HG02798 (cell line): Measurements from ENCODE around the gene MKI67.
A peak's percentile ranks its signal among the peaks of the same experiment; 100 is the strongest.

Experiments used
- ATAC-seq: cut with Tn5 transposase; IDR thresholded peaks from one replicate; pipeline ENCODE4 v1.9.1; 2021; ENCODE audit warnings: mild to moderate bottlenecking; ENCODE audit not compliant: unreplicated experiment, poor library complexity

The MKI67 gene

DNA sequence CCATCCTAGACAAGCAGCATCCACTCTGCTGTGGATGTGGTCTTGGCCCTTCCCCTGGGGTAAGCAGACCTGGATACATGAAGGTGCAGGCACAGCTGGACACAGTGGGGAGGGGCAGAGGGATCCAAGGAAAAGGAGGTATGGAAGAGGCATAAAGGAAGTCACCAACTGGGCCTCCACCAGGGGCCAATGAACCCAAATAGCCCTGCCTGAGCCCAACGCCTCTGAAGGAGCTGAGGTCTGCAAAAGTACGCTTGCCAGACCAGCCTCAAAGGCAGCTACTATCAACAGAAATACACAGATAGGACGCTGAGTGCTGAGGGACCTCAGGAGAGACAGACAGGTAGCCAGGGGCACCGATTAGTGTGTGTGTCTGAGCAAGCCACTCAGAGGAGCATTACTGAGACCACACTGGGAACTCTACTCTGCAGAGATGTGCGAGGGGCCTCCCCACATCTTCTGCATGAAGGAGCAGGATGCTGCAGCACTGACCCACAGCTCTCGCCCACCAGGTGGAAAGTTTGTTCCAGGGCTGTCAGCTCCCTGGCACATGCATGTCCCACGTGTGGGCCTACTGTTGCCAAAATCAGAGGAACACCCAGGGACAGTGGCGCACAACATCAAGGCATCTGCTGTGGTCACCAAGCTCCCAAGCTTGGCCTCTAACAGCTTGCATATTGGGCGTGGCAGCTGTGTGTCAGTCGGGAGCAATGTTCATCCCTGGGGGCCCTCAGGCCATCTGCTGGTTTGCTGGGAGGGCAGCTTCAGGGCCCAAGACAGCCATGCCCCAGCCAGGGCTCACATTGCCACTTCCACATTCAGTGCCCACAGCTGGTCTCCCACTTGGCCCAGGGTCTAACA lies 40.0 kb downstream of the MKI67 start:
- ATAC-seq, result no peak

DNA sequence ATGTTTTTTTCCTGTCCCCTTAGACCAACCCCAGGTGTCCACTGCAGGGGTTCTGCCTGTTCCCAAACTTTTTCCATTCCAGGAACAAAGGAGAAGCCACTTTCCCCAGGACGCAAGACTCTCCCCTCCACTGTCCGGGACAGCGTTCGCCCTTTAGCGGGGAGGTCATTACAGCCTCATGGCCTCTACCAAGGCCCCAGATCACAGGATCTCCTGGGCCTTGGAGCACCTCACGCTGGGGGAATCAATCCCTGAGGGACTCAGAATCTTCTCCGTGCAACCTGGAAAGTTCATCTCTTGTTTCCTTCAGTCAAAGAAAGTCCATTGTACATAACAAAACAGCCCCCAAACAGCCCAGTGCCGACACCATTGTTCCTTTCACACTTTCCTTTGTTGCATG lies 41.2 kb downstream of the MKI67 start:
- no peak for ATAC-seq

DNA sequence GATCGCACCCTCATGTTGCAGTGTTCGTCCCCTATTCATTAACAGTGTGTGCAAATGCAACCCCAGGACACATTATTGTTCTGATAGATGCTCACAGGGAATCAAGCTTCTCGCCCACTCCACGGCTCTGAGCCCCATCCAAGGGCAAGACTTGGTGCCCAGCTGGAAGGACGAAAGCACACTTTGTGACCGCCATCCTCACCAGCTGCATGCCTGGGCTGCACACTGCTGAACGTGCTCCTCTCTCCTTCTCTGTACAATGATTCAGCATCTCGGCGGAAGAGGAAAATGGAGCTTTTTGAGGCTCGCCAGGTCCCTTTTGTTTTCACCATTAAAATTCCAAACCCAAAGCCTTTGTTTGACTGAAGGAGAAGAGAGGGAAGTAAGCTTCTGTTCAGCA lies 41.9 kb downstream of the MKI67 start:
- no peak for ATAC-seq

DNA sequence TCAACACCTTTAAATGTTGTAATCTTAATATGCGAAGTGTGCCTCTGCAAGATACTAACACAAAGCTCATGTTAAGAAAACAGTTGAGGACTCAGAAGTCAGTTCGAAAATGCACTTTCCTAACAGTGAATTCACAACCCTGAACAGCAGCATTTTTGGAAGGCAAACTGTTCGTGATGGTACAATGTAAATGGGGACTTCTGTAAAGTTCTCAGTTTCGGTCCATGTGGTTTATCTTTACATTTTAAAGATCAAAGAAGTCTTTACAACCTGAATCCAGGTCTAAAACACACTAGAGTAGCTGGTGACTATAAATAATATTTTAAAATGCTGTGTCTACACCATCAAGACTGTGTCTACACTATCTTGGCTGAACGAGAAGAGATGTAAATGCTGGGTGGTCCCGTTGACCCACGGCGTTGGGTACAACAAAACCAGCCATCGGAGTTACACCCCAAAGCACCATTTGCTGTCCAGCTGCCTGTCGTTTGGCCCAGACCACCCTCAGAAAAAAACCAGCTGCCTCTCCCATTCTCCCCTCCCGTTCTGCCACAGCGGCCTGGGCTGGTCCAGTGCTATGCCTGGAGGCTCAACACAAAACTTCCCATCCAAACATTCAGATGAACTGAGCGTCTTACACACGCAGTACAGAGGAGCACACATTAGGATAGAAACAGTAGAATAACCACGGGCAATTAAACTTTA lies 42.9 kb downstream of the MKI67 start:
- no peak for ATAC-seq

DNA sequence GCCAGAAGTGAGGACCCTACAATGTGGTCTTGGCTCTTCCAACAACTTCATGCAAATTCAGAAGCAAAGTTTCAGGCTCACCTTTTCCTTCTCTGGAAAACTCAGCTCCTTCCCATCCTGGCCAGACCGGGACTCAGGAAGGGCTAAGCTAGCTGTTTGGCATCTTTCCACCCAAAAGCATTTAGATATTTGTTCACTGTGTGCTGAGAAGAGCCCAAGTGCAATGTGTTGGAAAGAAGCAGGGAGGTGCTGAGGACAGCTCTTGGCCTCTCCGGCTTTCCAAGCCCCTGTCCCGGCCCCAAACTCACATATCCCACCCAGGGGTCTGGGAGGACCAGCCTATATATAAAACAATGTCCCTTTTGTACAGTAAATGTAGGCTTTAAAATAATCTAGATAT lies 44.5 kb downstream of the MKI67 start:
- no peak for ATAC-seq

DNA sequence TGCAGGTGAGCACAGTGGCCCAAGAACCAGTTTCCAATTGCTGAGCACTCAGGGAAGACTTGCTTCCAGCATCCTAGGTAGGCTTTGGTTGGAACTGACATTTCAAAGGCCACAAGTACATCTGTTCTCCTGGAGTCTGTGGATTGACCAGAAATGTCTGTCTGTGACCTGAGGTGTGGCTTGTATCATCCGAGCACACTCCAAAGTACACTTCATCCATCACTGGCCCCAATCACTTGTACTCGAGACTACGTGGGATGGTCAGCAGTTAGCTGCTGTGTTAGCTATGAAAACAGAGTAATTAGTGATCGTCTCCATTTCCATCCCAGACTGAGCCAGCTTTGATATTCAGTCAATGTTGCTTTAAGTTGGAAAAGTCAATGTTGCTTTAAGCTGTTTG lies 45.0 kb downstream of the MKI67 start:
- no peak for ATAC-seq

DNA sequence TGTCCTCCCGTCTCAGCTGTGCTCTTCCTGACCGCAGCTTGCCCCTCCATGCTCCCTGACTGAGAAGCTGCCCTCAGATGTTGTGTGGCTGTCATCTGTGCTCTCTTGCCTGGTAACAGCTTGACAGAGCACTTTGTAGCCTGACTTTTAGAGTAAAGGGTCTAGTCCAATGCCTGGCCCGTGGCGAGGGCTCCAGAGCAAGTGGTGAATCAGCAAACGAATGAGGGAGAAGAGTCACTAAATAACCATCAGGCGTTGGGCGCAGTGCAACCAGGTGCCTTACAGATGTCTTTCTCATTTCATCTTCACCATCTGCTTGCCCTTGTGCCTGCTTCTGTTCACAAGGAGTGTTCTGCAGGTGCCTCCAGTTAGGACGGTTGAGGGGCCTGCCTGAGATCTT lies 45.6 kb downstream of the MKI67 start:
- ATAC-seq, result no peak

DNA sequence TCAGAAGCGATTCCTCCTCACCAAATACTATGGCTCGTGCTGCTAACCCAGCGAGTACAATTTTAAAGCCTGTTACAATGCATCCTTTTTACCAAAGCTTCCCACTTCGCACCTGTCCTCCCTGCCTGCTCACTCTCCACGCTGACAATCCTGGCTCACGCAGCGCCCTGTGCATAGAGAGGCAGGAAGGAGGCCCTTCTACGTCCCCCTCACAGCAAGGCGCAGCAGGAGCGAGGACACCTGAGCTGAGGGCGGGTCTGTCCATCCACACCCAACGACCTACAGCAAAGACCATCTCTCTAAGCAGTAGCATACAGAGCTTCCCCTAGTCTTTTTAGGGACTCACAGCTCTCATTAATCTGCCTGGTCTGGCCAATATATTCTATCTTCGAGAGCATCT lies 46.0 kb downstream of the MKI67 start:
- no peak for ATAC-seq

DNA sequence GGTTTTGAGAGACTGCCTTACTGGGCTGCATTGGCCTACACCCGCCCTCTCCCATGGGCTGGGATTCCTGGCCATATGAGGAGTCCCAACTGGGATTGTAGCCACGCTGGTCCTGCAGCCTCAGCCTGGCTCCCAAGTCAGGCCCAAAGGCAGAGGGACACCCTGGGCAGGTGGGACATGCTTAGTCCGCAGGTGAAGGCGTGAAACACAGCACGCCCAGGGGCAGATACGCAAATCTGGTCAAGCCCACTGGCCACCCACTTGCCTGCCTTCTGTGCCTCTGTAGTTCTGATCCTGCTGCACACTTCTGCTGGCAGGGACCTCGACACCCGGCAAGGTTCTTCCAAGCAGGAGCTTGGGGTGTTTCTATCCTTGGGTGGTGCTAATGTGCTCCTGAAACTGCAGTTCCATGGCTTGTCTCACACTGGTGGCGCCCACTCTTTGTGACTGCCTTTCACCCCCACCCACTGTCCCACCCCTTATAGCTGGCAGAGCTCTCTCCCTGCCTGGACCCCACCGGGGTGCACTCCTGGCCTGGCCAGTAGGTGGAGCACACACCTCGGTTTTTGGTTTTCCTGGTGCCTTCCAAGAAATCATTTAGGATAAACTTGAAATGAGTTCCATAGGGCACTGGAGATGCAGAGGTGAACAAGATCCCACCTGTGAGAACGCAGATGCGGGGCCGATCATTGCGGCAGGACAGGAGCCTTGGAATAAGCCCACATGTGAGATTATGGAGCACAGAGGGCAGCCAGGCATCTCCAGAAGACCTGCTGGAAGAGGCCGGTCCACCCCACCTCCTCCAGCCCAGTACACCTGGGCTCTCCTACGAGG lies 47.9 kb downstream of the MKI67 start:
- peak; percentile 57 for ATAC-seq

DNA sequence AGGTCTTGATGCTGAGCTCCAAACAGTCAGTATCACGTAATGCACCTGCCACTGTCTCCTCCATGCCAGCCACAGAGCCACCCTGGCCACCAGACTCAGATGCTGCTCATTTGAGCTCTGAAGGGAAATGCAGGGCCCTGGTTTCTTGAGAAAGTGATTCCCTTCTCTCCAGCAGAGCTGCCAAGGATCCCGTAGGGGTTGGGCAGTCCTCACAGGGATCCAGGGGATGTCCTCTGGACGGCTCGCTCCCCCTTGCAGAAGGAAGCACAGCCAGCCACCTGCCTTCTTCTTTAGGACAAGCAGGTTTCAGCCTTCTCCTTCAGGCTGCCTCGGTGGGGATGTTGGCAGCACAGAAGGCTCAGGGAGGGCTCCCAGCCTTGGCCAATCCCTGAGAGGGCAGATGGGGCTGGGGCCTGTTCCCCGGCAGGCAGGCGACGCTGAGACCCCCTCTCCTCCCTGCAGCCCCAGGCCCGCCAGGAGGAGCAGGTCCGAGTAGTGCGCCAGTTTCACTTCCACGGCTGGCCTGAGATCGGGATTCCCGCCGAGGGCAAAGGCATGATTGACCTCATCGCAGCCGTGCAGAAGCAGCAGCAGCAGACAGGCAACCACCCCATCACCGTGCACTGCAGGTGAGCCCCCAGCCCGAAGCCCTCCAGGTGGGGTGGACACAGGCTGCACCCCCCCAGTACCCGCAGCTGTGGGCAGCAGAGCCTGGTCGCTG lies 48.9 kb downstream of the MKI67 start:
- ATAC-seq, result no peak

DNA sequence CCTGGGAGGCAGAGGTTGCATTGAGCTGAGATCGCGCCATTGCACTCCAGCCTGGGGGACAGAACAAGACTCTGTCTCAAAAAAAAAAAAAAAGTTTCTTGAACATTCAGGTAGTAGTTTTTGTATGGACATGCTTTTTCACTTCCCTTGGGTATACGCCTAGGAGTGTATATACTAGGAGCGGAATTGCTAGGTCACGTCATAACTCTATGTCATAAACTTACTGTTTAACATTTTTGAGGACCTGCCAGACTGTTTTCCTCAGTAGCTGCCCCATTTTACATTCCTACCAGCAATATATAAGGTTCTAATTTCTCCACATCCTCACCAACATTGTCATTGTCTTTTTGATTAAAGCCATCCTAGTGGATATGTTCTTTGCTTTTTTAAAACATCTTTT lies 51.6 kb downstream of the MKI67 start:
- no peak for ATAC-seq

DNA sequence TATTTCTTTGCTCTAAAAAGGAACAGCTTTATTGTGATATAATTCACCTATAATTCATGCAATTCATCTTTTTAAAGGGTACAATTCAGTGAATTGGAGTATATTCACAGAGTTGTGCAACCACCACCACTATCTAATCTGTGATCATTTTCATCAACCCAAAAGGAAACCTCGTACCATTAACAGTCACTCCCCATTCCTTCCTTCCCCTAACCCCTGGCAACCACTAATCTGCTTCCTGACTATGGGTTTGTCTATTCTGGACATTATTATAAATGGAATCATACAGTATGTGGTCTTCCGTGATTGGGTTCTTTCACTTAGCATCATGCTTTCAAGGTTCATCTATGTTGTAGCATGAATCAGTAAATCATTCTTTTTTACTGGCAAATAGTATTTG lies 52.3 kb downstream of the MKI67 start:
- ATAC-seq, result no peak

DNA sequence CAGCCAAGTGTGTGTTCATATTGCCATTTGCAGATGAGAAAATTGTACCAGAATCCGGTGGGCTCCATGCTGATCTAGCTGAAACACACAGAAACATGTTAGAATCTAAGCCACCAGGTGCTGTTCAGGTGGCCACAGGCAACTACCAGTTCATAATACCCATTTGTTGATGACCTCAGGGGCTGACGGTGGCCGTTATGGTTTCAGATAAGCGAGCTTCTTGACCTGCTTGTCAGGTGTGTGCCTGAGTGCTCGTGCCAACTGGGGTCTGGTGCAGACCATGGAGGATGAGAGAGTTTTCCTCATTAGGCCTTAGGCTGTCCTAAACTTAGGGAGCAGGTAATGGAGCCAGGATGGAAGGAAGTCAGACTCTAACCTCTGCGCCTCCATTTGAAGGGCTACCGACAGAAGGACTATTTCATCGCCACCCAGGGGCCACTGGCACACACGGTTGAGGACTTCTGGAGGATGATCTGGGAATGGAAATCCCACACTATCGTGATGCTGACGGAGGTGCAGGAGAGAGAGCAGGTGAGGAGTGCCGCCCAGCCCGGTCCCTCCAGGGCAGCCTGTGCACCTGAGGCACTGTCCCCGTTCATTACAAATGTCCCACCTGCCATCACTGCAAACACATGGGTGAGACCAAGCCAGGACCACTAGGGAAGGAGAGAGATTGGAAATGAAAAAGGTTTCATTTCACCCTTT lies 53.1 kb downstream of the MKI67 start:
- no peak for ATAC-seq

DNA sequence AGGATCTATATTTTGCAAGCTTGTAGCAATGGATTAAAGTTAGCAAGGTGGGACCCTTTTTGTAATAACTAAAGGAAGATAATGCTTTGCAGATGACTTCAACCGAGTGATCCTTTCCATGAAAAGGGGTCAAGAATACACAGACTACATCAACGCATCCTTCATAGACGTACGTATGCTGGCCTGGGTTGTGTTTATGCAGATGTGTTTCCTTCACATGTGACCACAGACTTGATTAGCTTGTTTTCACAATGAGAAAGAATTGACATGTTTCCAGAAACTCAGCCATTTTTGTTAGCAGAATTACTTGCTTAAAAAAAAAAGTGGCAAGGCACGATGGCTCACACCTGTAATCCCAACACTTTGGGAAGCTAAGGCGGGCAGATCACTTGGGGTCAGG lies 54.2 kb downstream of the MKI67 start:
- ATAC-seq, result no peak

DNA sequence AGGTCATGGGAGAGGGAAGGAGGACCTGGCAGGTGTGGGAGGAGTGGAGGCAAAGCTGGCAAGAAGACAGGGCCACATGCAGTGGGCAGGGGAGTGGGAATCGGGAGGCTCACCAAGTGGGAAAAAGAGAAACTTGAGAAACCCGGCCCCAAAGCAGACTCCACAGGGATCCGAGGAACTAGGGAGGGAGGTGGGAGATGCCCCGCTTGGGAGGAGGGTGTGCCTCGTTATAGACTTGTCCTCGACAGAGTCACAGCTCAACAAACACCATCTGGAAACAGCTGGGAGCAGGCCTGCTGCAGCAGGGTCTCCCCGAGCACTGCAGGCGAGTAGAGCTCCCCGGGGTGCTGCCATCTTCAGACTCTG lies 54.8 kb downstream of the MKI67 start:
- ATAC-seq, result no peak

DNA sequence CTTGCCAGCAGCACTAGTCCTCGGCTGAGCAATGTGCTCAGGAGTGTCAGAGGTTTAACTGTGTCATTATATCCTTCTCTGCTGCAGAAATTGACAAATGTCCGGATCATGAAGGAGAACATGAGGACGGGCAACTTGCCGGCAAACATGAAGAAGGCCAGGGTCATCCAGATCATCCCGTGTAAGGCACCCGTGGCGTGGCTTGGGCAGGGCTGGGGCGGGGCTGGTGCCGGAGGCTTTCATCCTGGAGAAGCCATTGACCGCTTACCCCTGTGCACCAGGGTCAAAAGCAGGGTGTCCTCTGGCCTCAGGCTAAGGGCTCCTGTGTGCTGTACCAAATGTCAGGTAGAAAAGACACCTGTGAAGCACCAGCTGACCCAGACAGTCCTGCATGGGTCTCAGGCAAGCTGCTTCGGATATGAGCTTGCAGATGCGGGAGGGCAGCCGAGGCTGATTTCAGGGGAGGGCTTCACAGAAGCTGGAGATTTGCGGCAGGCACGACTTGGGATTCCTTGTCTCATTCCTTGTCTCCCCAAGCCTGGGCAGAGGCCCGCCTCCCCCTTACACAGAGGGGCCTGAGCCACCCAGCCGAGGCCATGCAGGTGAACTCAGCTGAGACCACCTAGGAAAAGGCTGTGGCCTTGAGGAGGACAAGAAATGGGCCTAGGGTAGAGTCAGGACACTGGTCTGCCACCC lies 55.4 kb downstream of the MKI67 start:
- no peak for ATAC-seq

DNA sequence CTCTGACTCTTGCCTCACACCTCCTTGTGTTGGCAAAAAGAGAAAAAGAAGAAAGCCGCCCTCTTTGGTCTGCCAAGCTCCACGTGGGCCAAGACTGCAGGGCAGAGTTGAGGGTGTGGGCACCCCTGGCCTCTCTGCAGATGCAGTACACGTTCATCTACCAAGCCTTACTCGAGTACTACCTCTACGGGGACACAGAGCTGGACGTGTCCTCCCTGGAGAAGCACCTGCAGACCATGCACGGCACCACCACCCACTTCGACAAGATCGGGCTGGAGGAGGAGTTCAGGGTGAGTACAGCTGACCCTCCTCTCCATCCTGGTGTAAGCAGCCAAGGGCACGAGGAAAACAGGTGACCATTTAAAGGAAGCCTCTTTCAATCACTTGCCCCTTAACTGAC lies 56.1 kb downstream of the MKI67 start:
- ATAC-seq, result no peak

DNA sequence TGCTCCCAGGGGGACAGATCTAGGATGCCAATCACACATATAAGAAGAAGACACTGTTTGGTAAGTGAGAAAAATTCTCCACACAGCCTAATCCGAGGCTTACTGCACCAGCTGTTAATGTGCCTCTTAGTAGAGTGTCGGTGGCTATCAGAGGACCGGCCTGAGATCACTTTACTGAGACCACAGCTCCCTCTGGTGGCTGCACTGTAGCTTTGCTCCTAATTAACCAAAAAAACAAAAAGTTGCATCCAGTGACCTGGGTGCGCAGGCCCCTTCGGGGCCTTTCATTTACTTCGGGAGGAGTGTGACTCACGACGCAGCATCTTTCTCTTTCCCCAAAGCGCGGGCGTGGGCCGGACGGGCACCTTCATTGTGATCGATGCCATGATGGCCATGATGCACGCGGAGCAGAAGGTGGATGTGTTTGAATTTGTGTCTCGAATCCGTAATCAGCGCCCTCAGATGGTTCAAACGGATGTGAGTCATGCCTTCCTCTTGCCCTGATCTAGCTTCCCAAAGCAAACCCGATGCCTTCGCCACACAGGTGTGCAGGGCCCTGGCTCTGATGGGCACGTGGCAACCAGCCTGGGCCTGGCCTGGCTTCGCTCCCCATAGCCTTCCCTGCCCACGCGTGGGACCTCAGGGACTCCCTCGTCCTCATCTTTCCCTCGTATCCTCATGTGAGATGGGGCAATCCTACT lies 56.7 kb downstream of the MKI67 start:
- peak; percentile 49 for ATAC-seq
